AML-193 (cell line): ENCODE data around the gene FOCAD.

Source experiments
- DNase-seq, 2 experiments: peaks; one replicate each; lab custom pipeline; 2025; lab: John Stamatoyannopoulos, UW

Gene FOCAD

DNA sequence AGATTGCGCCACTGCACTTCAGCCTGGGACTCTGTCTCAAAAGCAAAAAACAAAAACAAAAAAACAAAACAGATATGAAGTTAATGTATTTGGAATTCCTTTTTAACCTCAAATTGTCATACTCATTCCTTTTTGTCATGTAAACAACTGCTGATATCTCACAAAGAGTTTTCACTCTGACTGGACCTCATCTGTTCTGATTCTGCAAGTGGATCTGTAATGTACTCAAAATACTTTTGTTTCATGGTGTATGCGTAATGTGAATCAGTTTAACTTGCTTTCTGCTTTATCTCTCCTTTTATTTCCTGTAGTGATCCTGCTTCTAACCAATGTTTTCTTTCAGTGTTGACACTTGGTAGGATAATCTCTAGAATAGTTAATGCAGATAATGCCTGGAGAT is 106.7 kb downstream of the FOCAD start:
- no peak for DNase-seq

GRCh38 chr9:20791682-20792081 is 107.6 kb downstream of the FOCAD start:
- no peak for DNase-seq

DNA sequence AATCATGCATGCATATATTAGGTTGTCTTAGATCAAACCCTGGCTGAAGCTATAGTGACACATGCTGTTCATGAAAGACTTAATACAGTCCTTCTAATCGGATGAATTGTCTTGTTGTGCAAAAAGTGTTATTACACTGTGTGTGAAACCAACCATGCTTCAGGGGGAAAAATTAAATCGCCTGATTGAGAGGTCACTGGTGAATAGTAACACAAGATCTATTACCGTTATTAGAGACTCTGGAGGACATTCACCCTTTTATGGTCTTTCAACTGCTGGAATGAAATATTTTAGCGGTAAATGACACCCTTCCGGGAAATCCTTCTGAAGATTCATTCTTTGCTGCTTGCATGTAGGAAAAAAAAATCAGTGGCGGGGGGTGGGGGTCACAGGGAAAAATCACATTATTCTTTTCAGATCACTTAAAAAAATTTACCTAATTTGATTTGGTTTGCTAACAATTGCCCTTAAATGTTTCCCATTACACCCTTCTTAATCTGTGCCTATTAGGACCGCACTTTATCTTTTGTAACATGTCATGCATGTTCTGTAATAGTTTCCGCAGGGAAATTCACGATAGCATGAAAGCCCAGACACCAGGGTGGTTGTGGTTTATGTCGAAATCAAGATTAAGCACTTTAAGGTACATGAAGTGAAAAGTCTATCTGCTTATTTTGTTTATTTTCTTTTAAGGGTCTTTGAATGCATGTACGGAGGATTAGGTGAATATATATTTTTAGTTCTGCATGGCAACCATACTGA is 120.6 kb downstream of the FOCAD start:
- peak; percentile 63 to 65 for DNase-seq

GRCh38 chr9:20805766-20806165 is 121.7 kb downstream of the FOCAD start:
- no peak for DNase-seq

GRCh38 chr9:20808002-20808401 is 123.9 kb downstream of the FOCAD start:
- no peak for DNase-seq

DNA sequence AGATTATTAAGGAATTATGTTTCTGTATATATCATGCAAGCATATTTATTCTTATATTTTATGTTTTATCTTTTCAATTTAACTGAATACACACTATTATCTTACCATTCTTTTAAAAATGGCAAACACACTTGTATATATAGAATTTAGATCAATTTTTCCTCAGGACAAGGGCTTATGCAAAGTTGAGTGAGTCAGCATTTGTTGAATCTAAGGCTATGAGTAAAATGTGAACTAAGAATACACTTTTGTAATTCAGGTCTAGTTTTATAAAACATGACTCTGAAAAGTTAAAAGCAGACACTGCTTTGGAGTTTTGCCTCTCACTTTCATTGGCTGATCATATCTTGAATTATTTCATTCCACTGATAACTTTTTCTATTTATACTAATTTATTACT is 127.8 kb downstream of the FOCAD start:
- DNase-seq = peak; percentile 30 to 33

DNA sequence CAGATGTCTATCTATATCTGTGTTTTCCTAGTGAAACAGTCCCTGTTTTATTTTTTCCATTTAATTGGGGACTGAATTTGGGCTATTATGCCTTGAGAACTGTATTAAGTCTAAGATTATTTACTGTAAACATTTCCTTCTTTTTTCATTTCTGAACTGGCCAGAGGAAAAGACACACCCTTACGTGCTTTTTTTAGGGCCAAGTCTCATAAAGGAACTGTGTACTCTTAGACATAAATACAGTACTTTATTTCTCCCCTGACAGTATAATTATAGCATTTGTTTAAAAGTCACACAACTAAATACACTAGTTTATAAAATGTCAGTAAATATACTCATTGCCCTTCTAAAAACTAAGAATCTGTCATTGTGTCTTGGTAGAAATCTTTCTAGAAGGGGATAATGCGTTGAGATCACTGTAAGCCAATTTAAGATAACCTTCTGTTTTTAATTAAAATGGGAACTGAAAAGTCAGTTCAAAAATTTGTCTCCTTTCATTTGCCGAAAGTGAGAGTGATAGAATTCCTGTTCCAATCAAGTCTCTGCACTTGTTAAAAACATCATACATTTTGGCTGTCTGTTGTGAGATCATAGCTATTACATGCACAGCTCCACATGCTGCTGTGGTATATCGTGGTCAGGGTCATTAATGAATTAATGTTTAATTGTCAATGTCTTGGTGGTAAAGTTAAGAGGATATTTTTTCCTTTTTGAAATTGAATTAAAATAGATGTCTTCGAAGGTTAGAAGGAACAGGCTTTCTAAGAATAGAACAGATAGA is 132.1 kb downstream of the FOCAD start:
- no peak for DNase-seq

DNA sequence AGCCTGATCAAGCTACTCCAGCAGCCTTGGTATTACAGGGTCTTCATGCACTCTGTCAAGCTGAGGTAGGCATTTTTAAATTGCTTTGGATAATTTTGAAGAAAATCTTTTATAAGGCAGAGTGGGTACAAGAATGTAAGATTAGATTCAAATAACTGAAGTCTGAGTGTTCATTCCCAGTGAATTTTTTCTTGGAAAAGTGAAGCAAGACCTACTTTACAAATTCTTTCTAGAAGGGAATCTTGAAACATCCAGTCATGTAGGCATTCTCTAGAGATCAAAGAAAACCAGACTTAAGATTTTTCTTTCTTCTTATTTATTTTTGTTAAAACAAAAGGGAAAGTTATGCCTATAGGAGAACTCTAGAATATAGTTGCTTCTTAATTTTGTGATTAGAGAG is 139.0 kb downstream of the FOCAD start:
- no peak for DNase-seq

- no peak for DNase-seq
These were observed 147.0 kb downstream of the FOCAD start for GRCh38 chr9:20831028-20831427.

DNA sequence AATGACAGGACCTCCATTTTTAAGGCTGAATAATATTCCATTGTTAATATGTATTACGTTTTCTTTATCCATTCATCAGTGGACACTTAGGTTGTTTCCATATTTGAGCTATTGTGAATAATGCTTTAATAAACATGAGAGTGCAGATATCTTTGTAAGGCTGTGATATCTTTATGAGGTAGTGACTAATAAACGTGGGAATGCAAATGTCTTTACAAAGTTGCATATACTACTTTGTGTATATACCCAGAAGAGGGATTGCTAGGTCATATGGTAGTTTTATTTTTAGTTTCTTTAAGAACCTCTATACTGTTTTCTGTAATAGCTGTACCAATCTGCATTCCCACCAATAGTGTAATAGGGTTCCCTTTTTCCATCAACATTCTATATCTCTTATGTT is 148.7 kb downstream of the FOCAD start:
- no peak for DNase-seq

- no peak for DNase-seq
These were observed 151.6 kb downstream of the FOCAD start for GRCh38 chr9:20835377-20836286.

DNA sequence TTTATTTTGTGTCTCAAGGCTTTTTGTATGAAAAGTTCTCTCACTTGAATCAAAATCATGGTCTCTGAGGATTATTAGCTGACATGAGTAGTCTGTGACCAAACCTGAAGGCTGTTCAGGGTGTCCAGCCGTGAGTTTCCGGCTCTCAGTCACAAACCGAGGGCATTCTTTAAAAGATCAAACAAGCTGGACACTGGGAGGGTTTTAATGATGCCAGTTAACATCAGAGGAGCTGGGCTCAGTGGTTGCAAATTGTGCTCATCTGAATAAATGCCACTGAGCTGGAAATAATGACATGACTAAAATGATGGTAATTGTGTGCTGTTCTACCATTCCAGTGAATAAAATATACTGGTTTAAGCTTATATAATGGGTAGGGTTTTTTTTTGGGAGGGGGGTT is 153.1 kb downstream of the FOCAD start:
- DNase-seq = no peak

DNA sequence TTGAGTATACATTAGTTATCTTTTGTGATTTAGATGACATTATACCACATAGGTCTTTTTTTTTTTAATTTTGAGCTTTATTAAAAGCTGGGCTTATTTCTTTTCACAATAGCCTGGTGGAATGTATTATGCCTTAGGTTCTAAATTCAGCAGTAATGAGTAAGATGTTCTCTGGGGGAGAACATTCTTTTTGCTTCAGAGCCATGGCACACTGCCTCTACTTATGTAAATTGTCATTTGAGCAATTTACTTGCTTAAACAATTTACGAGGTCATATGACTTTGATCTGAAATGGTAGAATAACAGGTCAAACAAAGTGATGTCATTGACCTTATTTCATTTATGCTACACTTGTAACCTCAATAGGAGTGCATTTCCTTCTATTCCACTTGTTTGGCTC is 154.2 kb downstream of the FOCAD start:
- DNase-seq = no peak

- peak in 1 of 2 experiments; percentile 2 for DNase-seq
These were observed 160.9 kb downstream of the FOCAD start for GRCh38 chr9:20844916-20845315.

DNA sequence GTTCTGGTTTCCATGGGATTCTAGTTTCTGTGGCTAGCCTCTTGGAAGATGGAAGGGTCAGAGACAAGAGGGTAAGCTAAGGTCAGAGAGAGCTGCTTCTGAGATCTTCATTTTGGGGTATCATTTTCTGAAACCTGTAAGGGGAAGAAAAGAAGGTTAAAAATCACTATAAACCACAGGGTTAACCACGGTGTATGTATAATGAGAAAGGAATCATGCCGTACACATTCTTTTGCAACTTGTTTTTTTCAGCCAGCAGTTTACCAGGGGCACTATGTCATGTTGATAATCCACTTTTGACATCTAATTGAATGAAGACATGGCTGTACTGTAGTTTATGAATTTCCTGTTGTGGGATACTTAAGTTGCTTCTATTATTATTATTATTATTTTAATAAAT is 164.4 kb downstream of the FOCAD start:
- no peak for DNase-seq

DNA sequence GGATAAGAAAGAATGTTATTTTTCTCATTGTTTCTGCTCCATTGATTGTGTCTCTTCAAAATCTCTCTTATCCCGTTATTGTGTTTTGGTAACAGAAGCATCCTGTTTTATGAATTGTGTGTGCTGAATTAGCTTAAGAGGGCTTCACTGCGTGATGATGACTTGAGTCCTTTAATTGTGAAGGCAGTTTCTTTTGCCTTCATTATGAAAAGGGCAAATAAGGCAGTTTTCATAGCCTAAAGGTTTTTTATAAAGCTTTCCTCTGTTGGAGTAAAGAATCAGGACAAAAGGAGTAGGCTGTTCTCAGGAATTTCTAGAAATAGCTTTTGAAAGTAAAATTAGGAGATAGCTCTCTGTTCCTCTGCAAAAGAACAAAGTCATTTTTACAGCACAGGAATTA is 169.8 kb downstream of the FOCAD start:
- no peak for DNase-seq

GRCh38 chr9:20854444-20854843 is 170.4 kb downstream of the FOCAD start:
- DNase-seq = no peak

DNA sequence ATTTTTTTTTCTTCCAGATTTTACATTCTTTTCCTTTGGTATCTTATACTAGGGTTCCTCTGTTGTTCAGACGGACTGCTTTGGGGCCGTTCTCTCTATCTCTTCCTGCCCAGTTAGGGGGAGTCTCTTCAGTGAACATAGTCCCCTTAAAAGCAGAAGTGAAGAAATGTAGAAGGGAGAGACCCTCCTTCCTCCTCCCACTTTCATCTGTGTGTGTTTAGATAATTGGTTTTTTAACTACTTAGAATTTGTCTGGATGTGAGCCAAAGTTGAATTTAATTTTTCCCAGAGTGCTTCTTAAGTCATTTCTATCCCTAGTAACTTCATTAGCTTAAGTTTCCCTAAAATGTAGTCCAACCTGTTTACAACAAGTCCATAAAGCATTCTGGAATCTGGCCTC is 179.9 kb downstream of the FOCAD start:
- no peak for DNase-seq

DNA sequence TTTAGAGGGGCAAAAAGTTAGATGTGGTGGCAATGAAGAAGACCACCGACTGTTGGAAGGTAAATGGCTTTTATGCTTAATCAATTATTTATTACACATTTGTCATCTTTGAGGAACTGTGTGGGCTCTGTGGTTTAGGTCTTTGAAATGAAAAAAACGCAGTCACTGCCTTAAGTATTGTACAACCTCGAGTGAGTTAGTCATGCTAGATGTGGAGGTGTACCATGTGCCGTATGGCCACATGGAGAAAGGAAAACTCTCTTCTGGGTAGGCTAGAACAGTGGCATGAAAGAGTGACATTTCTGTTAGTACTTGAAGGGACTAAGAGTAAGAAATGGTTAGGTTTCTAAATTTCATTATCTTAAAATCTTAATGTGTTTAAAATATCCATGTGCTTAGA is 181.3 kb downstream of the FOCAD start:
- DNase-seq = peak; percentile 11

DNA sequence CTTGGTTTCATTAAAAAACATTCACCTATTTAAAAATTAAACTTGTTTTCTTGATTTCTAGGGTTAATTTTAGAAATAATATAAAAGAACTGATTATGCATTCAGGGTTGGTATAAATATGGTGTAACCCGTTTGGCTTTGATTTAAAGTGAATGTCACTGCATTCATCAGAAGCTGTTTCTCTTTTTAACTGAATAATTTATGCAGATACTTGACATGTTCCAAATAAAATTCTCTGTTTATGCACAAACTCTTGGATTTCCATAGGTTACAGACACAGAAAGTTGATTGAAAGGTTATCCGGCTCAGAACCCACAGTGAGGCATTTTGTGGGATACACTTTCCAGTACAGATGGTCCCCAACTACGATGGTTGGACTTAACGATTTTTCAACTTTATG is 186.1 kb downstream of the FOCAD start:
- DNase-seq = no peak

DNA sequence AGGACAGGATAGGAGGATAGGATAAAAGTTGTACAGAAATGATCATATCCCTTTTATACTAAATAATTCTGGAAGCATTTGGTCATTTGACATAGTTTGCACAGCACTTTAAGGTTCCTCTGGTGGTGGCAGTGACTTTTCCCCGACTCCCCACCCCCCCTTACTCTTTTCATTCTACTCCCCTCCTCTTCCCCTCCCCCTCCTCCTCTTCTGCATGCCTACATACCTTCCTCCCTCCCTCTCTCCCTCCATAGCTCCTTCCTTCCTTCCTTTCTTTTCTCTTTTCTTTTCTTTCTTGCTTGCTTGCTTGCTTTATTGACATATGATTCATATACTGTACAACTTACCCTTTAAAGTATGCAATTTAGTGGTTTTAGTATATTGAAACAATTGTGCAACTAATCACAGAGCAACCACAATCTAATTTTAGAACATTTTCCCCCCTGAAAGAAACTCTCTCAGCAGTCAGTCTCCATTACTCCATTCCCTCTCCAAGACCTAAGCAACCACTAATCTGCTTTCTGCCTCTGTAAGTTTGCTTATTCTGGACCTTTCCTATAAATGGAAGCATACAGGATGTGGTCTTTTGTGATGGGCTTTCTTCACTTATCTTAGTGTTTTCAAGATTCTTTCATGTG is 188.4 kb downstream of the FOCAD start:
- peak; percentile 29 to 37 for DNase-seq
